Skin of body (tissue), 2 donors: Measurements from ENCODE around the gene BAZ2B. TPM values are rescaled to one million over a fixed set of nuclear protein-coding genes. Genes with fewer than 3 reads are reported as not detected.

Source experiments
- small RNA-seq: library from RNA; depleted of rRNA; stranded (forward); fragments of <200 nt; gene quantifications from one replicate; pipeline ENCODE3, GENCODE V24; 2014; ENCODE audit warnings: low replicate concordance
- total RNA-seq: library from RNA; depleted of rRNA; stranded (reverse); fragments of >200 nt; gene quantifications from one replicate; pipeline ENCODE4 v1.2.3, GENCODE V29; 2014

BAZ2B gene
- total RNA-seq, 1 donor from 2014 or later = 136 TPM

Small RNA genes within 50 kb of the gene (small RNA-seq; reads per million reads assigned to genes)
- not detected for gene RF00019

Other genes with a start within 250 kb of the BAZ2B start
- 137 TPM for gene MARCHF7, start 96.0 kb upstream of the BAZ2B start, total RNA-seq
- gene CD302, start 181.7 kb upstream of the BAZ2B start, total RNA-seq = 27.5 TPM